ENCODE results near the gene KCNK16. TPM values are rescaled to one million over a fixed set of nuclear protein-coding genes. Genes with fewer than 3 reads are reported as not detected.
"Not testable (repeated sequence)": the region's sequence is repeated elsewhere in the genome, so short reads cannot be mapped to it uniquely, and the experiment has no call there.

The KCNK16 gene
- total and polyA plus RNA-seq, 2 donors from 2014 or later, result not detected

GRCh38 chr6:39294133-39294532 is 28.4 kb downstream of the KCNK16 start:
- Histone ChIP-seq H3K4me1 (ENCODE audit: control insufficient read depth in 2 of 3, insufficient read depth in 2 of 3, low read depth in 1 of 3, low read length in 3 of 3) (no peaks in the 10 kb centered on the region), H3K36me3 (ENCODE audit: control insufficient read depth in 2 of 3, insufficient read depth in 3 of 3, low read length in 3 of 3) (no peaks in the 10 kb centered on the region), H3K9me3 (ENCODE audit: control insufficient read depth in 2 of 3, insufficient read depth in 1 of 3, low read length in 3 of 3) (no peaks in the 10 kb centered on the region), H3K9ac (ENCODE audit: low read length in 3 of 3) (no peak overlapping the region), H3K4me3 (ENCODE audit: low read length in 3 of 3) (no peak overlapping the region), H3K27ac (ENCODE audit: low read depth in 2 of 2, low read length in 2 of 2) (no peak overlapping the region), H3K27me3 (ENCODE audit: control insufficient read depth, insufficient read depth, low read length) (no peaks in the 10 kb centered on the region)
- no peak for TF ChIP-seq CTCF (IDR thresholded peaks at IDR 0.05; ENCODE audit: borderline replicate concordance, extremely low read depth, insufficient read depth)
- no peak for FAIRE-seq
- DNase-seq, result no peak
- intact Hi-C loops (cut with DNase I), result no loop called here

- intact Hi-C loops (cut with DNase I), result no loop called here
- Histone ChIP-seq H3K4me1 (ENCODE audit: control insufficient read depth in 2 of 3, insufficient read depth in 2 of 3, low read depth in 1 of 3, low read length in 3 of 3) (no peaks in the 10 kb centered on the region), H3K36me3 (ENCODE audit: control insufficient read depth in 2 of 3, insufficient read depth in 3 of 3, low read length in 3 of 3) (no peaks in the 10 kb centered on the region), H3K9ac (ENCODE audit: low read length in 3 of 3) (no peak overlapping the region), H3K27ac (ENCODE audit: low read depth in 2 of 2, low read length in 2 of 2) (no peak overlapping the region), H3K9me3 (ENCODE audit: control insufficient read depth in 2 of 3, insufficient read depth in 1 of 3, low read length in 3 of 3) (no peaks in the 10 kb centered on the region), H3K27me3 (ENCODE audit: control insufficient read depth, insufficient read depth, low read length) (no peaks in the 10 kb centered on the region), H3K4me3 (ENCODE audit: low read length in 3 of 3) (no peak overlapping the region)
- TF ChIP-seq CTCF (IDR thresholded peaks at IDR 0.05; ENCODE audit: borderline replicate concordance, extremely low read depth, insufficient read depth), result no peak
- no peak for DNase-seq
- FAIRE-seq, result no peak
Measured at GRCh38 chr6:39292637-39293036, 29.9 kb downstream of the KCNK16 start.

GRCh38 chr6:39289490-39289889 is 33.0 kb downstream of the KCNK16 start:
- DNase-seq (no peak), FAIRE-seq (no peak)
- TF ChIP-seq CTCF (IDR thresholded peaks at IDR 0.05; ENCODE audit: borderline replicate concordance, extremely low read depth, insufficient read depth), result no peak
- Histone ChIP-seq H3K27ac (ENCODE audit: low read depth in 2 of 2, low read length in 2 of 2) (no peak overlapping the region), H3K36me3 (ENCODE audit: control insufficient read depth in 2 of 3, insufficient read depth in 3 of 3, low read length in 3 of 3) (no peaks in the 10 kb centered on the region), H3K9ac (ENCODE audit: low read length in 3 of 3) (no peak overlapping the region), H3K27me3 (ENCODE audit: control insufficient read depth, insufficient read depth, low read length) (no peaks in the 10 kb centered on the region), H3K4me3 (ENCODE audit: low read length in 3 of 3) (no peak overlapping the region), H3K9me3 (ENCODE audit: control insufficient read depth in 2 of 3, insufficient read depth in 1 of 3, low read length in 3 of 3) (no peaks in the 10 kb centered on the region), H3K4me1 (ENCODE audit: control insufficient read depth in 2 of 3, insufficient read depth in 2 of 3, low read depth in 1 of 3, low read length in 3 of 3) (no peaks in the 10 kb centered on the region)
- intact Hi-C loops (cut with DNase I), result no loop called here

GRCh38 chr6:39287601-39288000 is 34.9 kb downstream of the KCNK16 start:
- Histone ChIP-seq H3K36me3 (ENCODE audit: control insufficient read depth in 2 of 3, insufficient read depth in 3 of 3, low read length in 3 of 3) (no peaks in the 10 kb centered on the region), H3K9me3 (ENCODE audit: control insufficient read depth in 2 of 3, insufficient read depth in 1 of 3, low read length in 3 of 3) (no peaks in the 10 kb centered on the region), H3K27ac (ENCODE audit: low read depth in 2 of 2, low read length in 2 of 2) (no peak overlapping the region), H3K4me3 (ENCODE audit: low read length in 3 of 3) (no peak overlapping the region), H3K27me3 (ENCODE audit: control insufficient read depth, insufficient read depth, low read length) (no peaks in the 10 kb centered on the region), H3K4me1 (ENCODE audit: control insufficient read depth in 2 of 3, insufficient read depth in 2 of 3, low read depth in 1 of 3, low read length in 3 of 3) (peaks cover 0 to 5% (median 0%) of the 10 kb centered on the region in 3 donors), H3K9ac (ENCODE audit: low read length in 3 of 3) (no peak overlapping the region)
- intact Hi-C loops (cut with DNase I), result no loop called here
- FAIRE-seq, result no peak
- TF ChIP-seq CTCF (IDR thresholded peaks at IDR 0.05; ENCODE audit: borderline replicate concordance, extremely low read depth, insufficient read depth), result no peak
- DNase-seq, result no peak

- H3K27me3 ChIP-seq (ENCODE audit: control insufficient read depth, insufficient read depth, low read length); H3K36me3 ChIP-seq (ENCODE audit: control insufficient read depth in 2 of 3, insufficient read depth in 3 of 3, low read length in 3 of 3); H3K27ac ChIP-seq (ENCODE audit: low read depth in 2 of 2, low read length in 2 of 2); intact Hi-C loops (cut with DNase I); H3K9me3 ChIP-seq (ENCODE audit: control insufficient read depth in 2 of 3, insufficient read depth in 1 of 3, low read length in 3 of 3); H3K4me3 ChIP-seq (ENCODE audit: low read length in 3 of 3); FAIRE-seq; H3K9ac ChIP-seq (ENCODE audit: low read length in 3 of 3); DNase-seq: not testable (repeated sequence)
- H3K4me1 ChIP-seq (ENCODE audit: control insufficient read depth in 2 of 3, insufficient read depth in 2 of 3, low read depth in 1 of 3, low read length in 3 of 3), result peaks cover 0 to 12% (median 7%) of the 10 kb centered on the region in 3 donors
Measured at GRCh38 chr6:39286596-39286995, 35.9 kb downstream of the KCNK16 start.

All from kidney (tissue), 14 donors.